Measurements from ENCODE around the gene KAZN. TPM values are rescaled to one million over a fixed set of nuclear protein-coding genes. Genes with fewer than 3 reads are reported as not detected.

KAZN gene
- total and polyA plus RNA-seq, 2 of the 8 experiments (the other 6 are each of a cell fraction or from before 2014, with no cell fraction given), result 3.7 to 11.8 TPM

DNA sequence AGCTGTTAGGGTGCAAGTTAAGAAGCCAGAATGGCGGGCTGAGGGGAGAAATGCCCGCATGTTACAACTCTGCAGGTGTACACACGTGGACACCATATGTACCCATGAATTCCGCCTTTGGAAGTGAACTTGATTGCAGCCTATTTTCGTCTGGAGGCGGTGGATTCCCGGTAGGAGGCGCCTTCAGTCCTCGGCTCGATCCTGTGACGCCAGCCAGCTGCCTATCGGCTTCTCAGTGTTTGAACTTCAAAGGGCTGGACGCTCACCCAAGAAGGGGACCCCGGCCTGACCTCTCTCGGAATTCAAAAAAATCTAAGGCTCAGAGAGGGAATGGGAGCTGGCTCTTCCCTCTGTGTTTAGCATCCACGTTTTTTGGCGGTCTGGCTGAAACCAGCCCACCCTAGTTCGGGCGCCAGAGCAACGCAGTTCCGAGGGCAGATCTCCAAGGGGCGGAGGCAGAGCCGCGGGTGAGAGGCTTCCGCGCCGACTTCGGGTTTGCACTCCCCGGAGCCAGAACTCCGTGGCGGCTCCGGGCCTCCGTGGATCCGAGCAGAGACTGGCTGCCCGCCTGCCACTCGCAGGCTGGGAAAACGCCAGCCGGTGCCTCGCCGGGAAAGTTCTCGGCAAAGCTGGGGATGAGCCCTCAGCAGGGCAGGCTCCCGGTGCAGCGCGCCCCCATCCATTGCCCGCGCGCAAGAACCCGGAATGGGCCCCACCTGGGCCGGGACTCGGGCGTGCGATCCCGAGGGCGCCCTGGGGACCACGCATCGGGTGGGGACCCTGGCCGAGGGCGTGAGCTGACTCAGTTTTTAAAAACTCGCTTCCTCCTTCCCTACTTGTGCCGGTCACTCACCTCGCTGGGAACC lies 554.1 kb downstream of the KAZN start:
- H3K9ac ChIP-seq (replicated peaks in 1 of 4; ENCODE audit: extremely low read depth in 1 of 4, low read depth in 3 of 4, low read length in 3 of 4), result peak overlapping the region in 3 of 4 experiments; percentile 17 to 30 (median 29); a peak in 4 of 7 replicates
- TF ChIP-seq, protein P1, sequence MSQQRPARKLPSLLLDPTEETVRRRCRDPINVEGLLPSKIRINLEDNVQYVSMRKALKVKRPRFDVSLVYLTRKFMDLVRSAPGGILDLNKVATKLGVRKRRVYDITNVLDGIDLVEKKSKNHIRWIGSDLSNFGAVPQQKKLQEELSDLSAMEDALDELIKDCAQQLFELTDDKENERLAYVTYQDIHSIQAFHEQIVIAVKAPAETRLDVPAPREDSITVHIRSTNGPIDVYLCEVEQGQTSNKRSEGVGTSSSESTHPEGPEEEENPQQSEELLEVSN (IDR thresholded peaks at IDR 0.05), result peak; percentile 7; the same call in 1 of the 2 replicates
- TF ChIP-seq EZH2 (IDR thresholded peaks at IDR 0.05; ENCODE audit: low read depth, low read length, severe bottlenecking), result peak; percentile 25
- peak; percentile 87 for TF ChIP-seq KDM4A (IDR thresholded peaks at IDR 0.05; ENCODE audit: low read depth, low read length, severe bottlenecking)
- TF ChIP-seq, protein P2, sequence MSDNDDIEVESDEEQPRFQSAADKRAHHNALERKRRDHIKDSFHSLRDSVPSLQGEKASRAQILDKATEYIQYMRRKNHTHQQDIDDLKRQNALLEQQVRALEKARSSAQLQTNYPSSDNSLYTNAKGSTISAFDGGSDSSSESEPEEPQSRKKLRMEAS (IDR thresholded peaks at IDR 0.05), result peak; percentile 19; the same call in 1 of the 2 replicates
- TF ChIP-seq, protein P3, sequence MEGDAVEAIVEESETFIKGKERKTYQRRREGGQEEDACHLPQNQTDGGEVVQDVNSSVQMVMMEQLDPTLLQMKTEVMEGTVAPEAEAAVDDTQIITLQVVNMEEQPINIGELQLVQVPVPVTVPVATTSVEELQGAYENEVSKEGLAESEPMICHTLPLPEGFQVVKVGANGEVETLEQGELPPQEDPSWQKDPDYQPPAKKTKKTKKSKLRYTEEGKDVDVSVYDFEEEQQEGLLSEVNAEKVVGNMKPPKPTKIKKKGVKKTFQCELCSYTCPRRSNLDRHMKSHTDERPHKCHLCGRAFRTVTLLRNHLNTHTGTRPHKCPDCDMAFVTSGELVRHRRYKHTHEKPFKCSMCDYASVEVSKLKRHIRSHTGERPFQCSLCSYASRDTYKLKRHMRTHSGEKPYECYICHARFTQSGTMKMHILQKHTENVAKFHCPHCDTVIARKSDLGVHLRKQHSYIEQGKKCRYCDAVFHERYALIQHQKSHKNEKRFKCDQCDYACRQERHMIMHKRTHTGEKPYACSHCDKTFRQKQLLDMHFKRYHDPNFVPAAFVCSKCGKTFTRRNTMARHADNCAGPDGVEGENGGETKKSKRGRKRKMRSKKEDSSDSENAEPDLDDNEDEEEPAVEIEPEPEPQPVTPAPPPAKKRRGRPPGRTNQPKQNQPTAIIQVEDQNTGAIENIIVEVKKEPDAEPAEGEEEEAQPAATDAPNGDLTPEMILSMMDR (IDR thresholded peaks at IDR 0.05; ENCODE audit: control extremely low read depth in 1 of 3, insufficient read depth in 1 of 3, low read depth in 1 of 3, low read length in 3 of 3), result peak; percentile 62 to 69 (median 65)
- 0 out of 2 replicates have a peak, but pooled peaks have one; percentile 24 for TF ChIP-seq SP1 (IDR thresholded peaks at IDR 0.05; ENCODE audit: low read depth, low read length)

More for the DNA sequence above, 554.1 kb downstream of the KAZN start:
- Histone ChIP-seq H2BK15ac (ENCODE audit: low read length) (0 out of 2 replicates have a peak overlapping the region, but pooled peaks have one; percentile 46), H3K23ac (ENCODE audit: insufficient read length) (no peak overlapping the region), H3K4me3 (ENCODE audit: extremely low read depth in 1 of 4, insufficient read depth in 2 of 4, low read depth in 3 of 4, low read length in 4 of 4) (peak overlapping the region; percentile 59 to 84 (median 74)), H2BK120ac (replicated peaks; ENCODE audit: low read depth, low read length) (no peak overlapping the region), H4K91ac (replicated peaks; ENCODE audit: insufficient read length, low read length) (no peak overlapping the region), H3K36me3 (ENCODE audit: control insufficient read depth in 2 of 4, insufficient read depth in 4 of 4, low read length in 3 of 4) (no peaks in the 10 kb centered on the region), H3K9me3 (ENCODE audit: insufficient read depth in 2 of 2, low read depth in 1 of 2, low read length in 1 of 2) (no peaks in the 10 kb centered on the region), H3K23me2 (ENCODE audit: low read depth, low read length) (peaks cover 14% of the 10 kb centered on the region; the same call in 1 of the 2 replicates), H2AFZ (ENCODE audit: low read length) (peak overlapping the region; percentile 81; the same call in 1 of the 2 replicates), H2BK12ac (ENCODE audit: low read depth, low read length) (peak overlapping the region; percentile 68; the same call in 1 of the 2 replicates), H4K20me1 (replicated peaks in 1 of 2; ENCODE audit: control insufficient read depth in 1 of 2, insufficient read depth in 2 of 2, low read length in 2 of 2) (peaks cover 11% of the 10 kb centered on the region in 2 experiments), H2BK5ac (ENCODE audit: low read depth, low read length) (no peak overlapping the region), H3K27me3 (replicated peaks in 1 of 4; ENCODE audit: control insufficient read depth in 3 of 4, extremely low read depth in 1 of 4, insufficient read depth in 3 of 4, low read length in 3 of 4) (peaks cover 0 to 23% (median 10%) of the 10 kb centered on the region in 4 experiments; a peak in 6 of 7 replicates), H4K5ac (ENCODE audit: insufficient read length, low read depth, low read length) (no peak overlapping the region), H3K79me1 (ENCODE audit: low read depth, low read length) (peaks cover 2% of the 10 kb centered on the region; the same call in 1 of the 2 replicates), H2AK5ac (ENCODE audit: low read depth, low read length) (no peak overlapping the region), H3K79me2 (ENCODE audit: control insufficient read depth in 1 of 2, insufficient read depth in 2 of 2, low read length in 2 of 2) (peaks cover 0 to 14% of the 10 kb centered on the region in 2 experiments; a peak in 3 of 4 replicates), H3K56ac (replicated peaks; ENCODE audit: insufficient read length, low read depth, low read length) (peak overlapping the region; percentile 47), H3K4me1 (replicated peaks in 1 of 4; ENCODE audit: control insufficient read depth in 3 of 4, insufficient read depth in 4 of 4, low read length in 3 of 4) (peaks cover 3 to 15% (median 8%) of the 10 kb centered on the region in 4 experiments), H4K8ac (ENCODE audit: extremely low read depth, insufficient read depth, low read length) (peak overlapping the region; percentile 38; the same call in 1 of the 2 replicates), H3K14ac (ENCODE audit: insufficient read length) (no peak overlapping the region), H3K4me2 (ENCODE audit: insufficient read depth in 1 of 2, low read depth in 2 of 2, low read length in 2 of 2) (peak overlapping the region; percentile 84 to 87), H2BK20ac (ENCODE audit: low read length) (no peak overlapping the region), H3K18ac (ENCODE audit: extremely low read depth, low read length) (no peak overlapping the region; the same call in none of the 2 replicates), H3K27ac (ENCODE audit: low read depth, low read length) (no peak overlapping the region), H3K4ac (replicated peaks; ENCODE audit: insufficient read length, low read depth, low read length) (no peak overlapping the region)
- WGBS, 2 experiments (ENCODE audit: extremely low coverage in 1 of 2, insufficient coverage in 1 of 2, insufficient read length in 1 of 2, insufficient replicate concordance in 2 of 2, low coverage in 1 of 2, low lambda C conversion rate in 2 of 2, missing lambda C conversion rate in 1 of 2), result 2% methylated on average over 54 of the region's 61 CpGs; no CpG with 5 or more reads in 1 of the 2 experiments
- DNase-seq (ENCODE audit: low read depth in 1 of 2, low spot score in 2 of 2), result peak in 1 of 2 experiments; percentile 83
- FAIRE-seq, result peak; percentile 45
- ChIA-PET CTCF (ENCODE audit: partially characterized antibody) (interaction anchor here (0.7 to 6.6 kb wide), 35 partner anchors 10 to 234 kb away, joined by 3 to 83 read pairs (median 5); partner anchors contain the start of gene FHAD1), POLR2A (ENCODE audit: partially characterized antibody) (interaction anchor here (0.7 to 1.2 kb wide), 2 partner anchors 109 to 121 kb away, joined by 3 read pairs; no protein-coding TSS in a partner anchor)
